SK-N-SH (cell line): ENCODE data around the gene GRK3. TPM values are rescaled to one million over a fixed set of nuclear protein-coding genes. Genes with fewer than 3 reads are reported as not detected.

ENCODE experiments used
- CTCF ChIA-PET: fragments of 300-600, 350-600 bp; formaldehyde crosslinking; extraction: SDS; loops from one replicate; lab custom pipeline; 2021; lab: Yijun Ruan, JAX
- POLR2A ChIA-PET: fragments of 350-600 bp; sonication (Branson Sonifier 250); formaldehyde crosslinking; extraction: SDS; loops from one replicate; lab custom pipeline; 2020; ENCODE audit warnings: antibody characterized with exemption, inconsistent platforms; lab: Yijun Ruan, JAX
- DNase-seq: peaks from one replicate; pipeline ENCODE4 v3.0.0; 2012
- H2AFZ ChIP-seq: fragments of 200-600 bp; sonication (generic); 2 replicates; pipeline ENCODE4 v1.8.1; 2016; ENCODE audit warnings: antibody characterized with exemption, mild to moderate bottlenecking, low read depth
- H3F3A ChIP-seq: fragments of 200-600 bp; sonication (generic); replicated peaks from 2 replicates; pipeline ENCODE3; 2016; ENCODE audit warnings: antibody characterized with exemption, mild to moderate bottlenecking; ENCODE audit not compliant: insufficient read depth
- H3K27ac ChIP-seq, 2 experiments: fragments of 200-500 bp in 1 of 2; fragments of 200-600 bp in 1 of 2; sonication (Bioruptor generic) in 1 of 2; sonication (generic), shearing (Covaris generic) in 1 of 2; 2 replicates each; pipeline versions ENCODE4 v1.5.1 to v1.6.1; 2014 to 2016; ENCODE audit warnings: low read depth in 2 of 2, inconsistent platforms in 1 of 2, low read length in 1 of 2, mild to moderate bottlenecking in 1 of 2, mixed read lengths in 1 of 2
- H3K27me3 ChIP-seq: fragments of 200-600 bp; sonication (generic), shearing (Covaris generic); 2 replicates; pipeline ENCODE4 v1.6.1; 2016; ENCODE audit warnings: mixed run types; ENCODE audit not compliant: insufficient read depth
- H3K36me3 ChIP-seq, 2 experiments: fragments of 200-500 bp in 1 of 2; fragments of 200-600 bp in 1 of 2; sonication (Bioruptor generic) in 1 of 2; sonication (generic) in 1 of 2; replicated peaks in 1 of 2; 2 replicates each; pipeline versions ENCODE3 to v1.5.1; 2014 to 2016; ENCODE audit warnings: low read length in 1 of 2, mild to moderate bottlenecking in 1 of 2; ENCODE audit not compliant: insufficient read depth in 2 of 2, control insufficient read depth in 1 of 2
- H3K4me1 ChIP-seq, 2 experiments: fragments of 200-500 bp in 1 of 2; fragments of 200-600 bp in 1 of 2; sonication (Bioruptor generic) in 1 of 2; sonication (generic), shearing (Covaris generic) in 1 of 2; 2 replicates each; pipeline versions ENCODE4 v1.5.1 to v1.6.1; 2014 to 2016; ENCODE audit warnings: low read depth in 1 of 2, low read length in 1 of 2, mixed run types in 1 of 2; ENCODE audit not compliant: insufficient read depth in 2 of 2, control insufficient read depth in 1 of 2
- H3K4me2 ChIP-seq: fragments of 200-600 bp; sonication (generic), shearing (Covaris generic); 2 replicates; pipeline ENCODE4 v1.6.1; 2017; ENCODE audit warnings: mixed run types
- H3K4me3 ChIP-seq, 2 experiments: fragments of 200-500 bp in 1 of 2; fragments of 200-600 bp in 1 of 2; sonication (Bioruptor generic) in 1 of 2; sonication (generic), shearing (Covaris generic) in 1 of 2; 2 replicates each; pipeline versions ENCODE4 v1.5.1 to v1.8.1; 2014 to 2016; ENCODE audit warnings: low read depth in 2 of 2, inconsistent platforms in 1 of 2, low read length in 1 of 2, mild to moderate bottlenecking in 1 of 2, mixed read lengths in 1 of 2, moderate library complexity in 1 of 2
- H3K79me2 ChIP-seq: fragments of 200-600 bp; sonication (generic); 2 replicates; pipeline ENCODE4 v1.8.1; 2017; ENCODE audit warnings: mild to moderate bottlenecking; ENCODE audit not compliant: insufficient read depth
- H3K9ac ChIP-seq: fragments of 200-600 bp; sonication (generic); 2 replicates; pipeline ENCODE4 v1.6.1; 2017; ENCODE audit warnings: mixed run types
- H3K9me2 ChIP-seq: fragments of 200-600 bp; sonication (generic); 2 replicates; pipeline ENCODE4 v1.6.1; 2017; ENCODE audit warnings: mixed run types
- H3K9me3 ChIP-seq: fragments of 200-600 bp; sonication (generic); 2 replicates; pipeline ENCODE4 v1.6.1; 2017; ENCODE audit warnings: mixed run types, mild to moderate bottlenecking, moderate library complexity
- H4K20me1 ChIP-seq: fragments of 200-600 bp; sonication (generic); 2 replicates; pipeline ENCODE4 v1.6.1; 2017; ENCODE audit warnings: mild to moderate bottlenecking, mixed run types; ENCODE audit not compliant: insufficient read depth
- ELF1 ChIP-seq: IDR thresholded peaks from 2 replicates; pipeline ENCODE4 v1.4.0; 2012
- EP300 ChIP-seq, 2 experiments: IDR thresholded peaks; 2 replicates each; pipeline versions ENCODE4 v1.4.0 to v1.6.1; 2012; ENCODE audit warnings: borderline replicate concordance in 1 of 2, low read depth in 1 of 2, low read length in 1 of 2
- FOSL2 ChIP-seq: IDR thresholded peaks from 2 replicates; pipeline ENCODE4 v1.4.0; 2012; ENCODE audit warnings: low read depth, mild to moderate bottlenecking, moderate library complexity, borderline replicate concordance
- PBX3 ChIP-seq: IDR thresholded peaks from 2 replicates; pipeline ENCODE4; 2012
- RCOR1 ChIP-seq: fragments of 150-350 bp; IDR thresholded peaks from 2 replicates; pipeline ENCODE4 v1.6.1; 2017; ENCODE audit warnings: antibody characterized with exemption, low read length
- RFX5 ChIP-seq: IDR thresholded peaks from 2 replicates; pipeline ENCODE4 v1.6.1; 2012; ENCODE audit warnings: mild to moderate bottlenecking, improper control_type of control experiment, low read length
- RXRA ChIP-seq: IDR thresholded peaks from 2 replicates; pipeline ENCODE4 v1.4.0; 2012; ENCODE audit warnings: low read depth, mild to moderate bottlenecking, borderline replicate concordance
- WGBS: methylation state at CpG from one replicate; pipeline ENCODE4 v1.1.6; 2017; ENCODE audit warnings: low lambda C conversion rate; 5-methylcytosine and 5-hydroxymethylcytosine counted together
- polyA plus RNA-seq, 3 experiments: library from polyadenylated mRNA; depleted of rRNA; stranded (reverse); fragments of >200 nt; gene quantifications; 2 replicates each; pipeline ENCODE4 v1.2.3, GENCODE V29; 2012
- TF ChIP-seq, protein P1 (sequence below): IDR thresholded peaks from 2 replicates; pipeline ENCODE4 v1.4.0; 2012; ENCODE audit warnings: low read depth, borderline replicate concordance
- TF ChIP-seq, protein P2 (sequence below): fragments of 200-600 bp; sonication (generic); IDR thresholded peaks from 2 replicates; pipeline ENCODE4 v1.6.1; 2017; ENCODE audit warnings: antibody characterized with exemption, mild to moderate bottlenecking, moderate library complexity

Gene GRK3
- polyA plus RNA-seq, 1 of the 3 experiments (the other 2 are of a cell fraction), result 1.3 TPM

- no peak for DNase-seq
- H3K27ac ChIP-seq, result peak overlapping the region in 1 of 2 experiments; percentile 92; a peak in 2 of 4 replicates
- no peaks in the 10 kb centered on the region for H3K9me2 ChIP-seq
Measured at GRCh38 chr22:25690798-25691197, 126.3 kb downstream of the GRK3 start.

GRCh38 chr22:25692397-25693267 is 128.2 kb downstream of the GRK3 start:
- TF ChIP-seq, protein P1, sequence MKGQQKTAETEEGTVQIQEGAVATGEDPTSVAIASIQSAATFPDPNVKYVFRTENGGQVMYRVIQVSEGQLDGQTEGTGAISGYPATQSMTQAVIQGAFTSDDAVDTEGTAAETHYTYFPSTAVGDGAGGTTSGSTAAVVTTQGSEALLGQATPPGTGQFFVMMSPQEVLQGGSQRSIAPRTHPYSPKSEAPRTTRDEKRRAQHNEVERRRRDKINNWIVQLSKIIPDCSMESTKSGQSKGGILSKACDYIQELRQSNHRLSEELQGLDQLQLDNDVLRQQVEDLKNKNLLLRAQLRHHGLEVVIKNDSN, result no peak
- TF ChIP-seq RXRA (no peak), ELF1 (no peak)
- no peaks in the 10 kb centered on the region for H4K20me1 ChIP-seq
- H3K36me3 ChIP-seq, result peaks cover 0 to 25% of the 10 kb centered on the region in 2 experiments
- DNase-seq, result no peak
- peak overlapping the region in 1 of 2 experiments; percentile 92; a peak in 2 of 4 replicates for H3K27ac ChIP-seq
- no peaks in the 10 kb centered on the region for H3K9me2 ChIP-seq
- H3K9ac ChIP-seq, result no peak overlapping the region
- H3K4me2 ChIP-seq, result no peak overlapping the region
- 81% methylated on average over 15 of the region's 15 CpGs for WGBS
- H3K4me1 ChIP-seq, result peaks cover 0 to 55% of the 10 kb centered on the region in 2 experiments; a peak in 2 of 4 replicates
- no peaks in the 10 kb centered on the region for H3K27me3 ChIP-seq
- H3K9me3 ChIP-seq, result no peaks in the 10 kb centered on the region
- ChIA-PET CTCF (interaction anchor here (0.8 to 1.3 kb wide), 4 partner anchors 13 to 437 kb away, joined by 3 to 5 read pairs (median 4); no protein-coding TSS in a partner anchor), POLR2A (no interaction called here)
- H2AFZ ChIP-seq, result no peak overlapping the region
- no peak overlapping the region for H3K4me3 ChIP-seq
- H3F3A ChIP-seq, result no peaks in the 10 kb centered on the region
- H3K79me2 ChIP-seq, result no peaks in the 10 kb centered on the region

More at GRCh38 chr22:25690798-25691197, 126.3 kb downstream of the GRK3 start:
- Histone ChIP-seq H3K79me2 (no peaks in the 10 kb centered on the region), H3K4me3 (no peak overlapping the region), H3K4me1 (peaks cover 0 to 45% of the 10 kb centered on the region in 2 experiments; a peak in 2 of 4 replicates), H3K4me2 (no peak overlapping the region), H2AFZ (no peak overlapping the region), H4K20me1 (no peaks in the 10 kb centered on the region), H3K9ac (no peak overlapping the region), H3K9me3 (no peaks in the 10 kb centered on the region), H3F3A (no peaks in the 10 kb centered on the region), H3K36me3 (peaks cover 0 to 25% of the 10 kb centered on the region in 2 experiments), H3K27me3 (no peaks in the 10 kb centered on the region)
- CTCF ChIA-PET, result interaction anchor here (1.1 to 1.2 kb wide), 2 partner anchors 147 to 228 kb away, joined by 3 read pairs; no protein-coding TSS in a partner anchor
- POLR2A ChIA-PET, result no interaction called here
- 60% methylated on average over 5 of the region's 5 CpGs for WGBS
- TF ChIP-seq RCOR1 (no peak), PBX3 (no peak), FOSL2 (no peak), RFX5 (no peak), EP300 (IDR thresholded peaks at IDR 0.05; ENCODE audit: borderline replicate concordance in 1 of 2, low read depth in 1 of 2, low read length in 1 of 2) (no peak)
- TF ChIP-seq, protein P1, result no peak
- TF ChIP-seq, protein P2, sequence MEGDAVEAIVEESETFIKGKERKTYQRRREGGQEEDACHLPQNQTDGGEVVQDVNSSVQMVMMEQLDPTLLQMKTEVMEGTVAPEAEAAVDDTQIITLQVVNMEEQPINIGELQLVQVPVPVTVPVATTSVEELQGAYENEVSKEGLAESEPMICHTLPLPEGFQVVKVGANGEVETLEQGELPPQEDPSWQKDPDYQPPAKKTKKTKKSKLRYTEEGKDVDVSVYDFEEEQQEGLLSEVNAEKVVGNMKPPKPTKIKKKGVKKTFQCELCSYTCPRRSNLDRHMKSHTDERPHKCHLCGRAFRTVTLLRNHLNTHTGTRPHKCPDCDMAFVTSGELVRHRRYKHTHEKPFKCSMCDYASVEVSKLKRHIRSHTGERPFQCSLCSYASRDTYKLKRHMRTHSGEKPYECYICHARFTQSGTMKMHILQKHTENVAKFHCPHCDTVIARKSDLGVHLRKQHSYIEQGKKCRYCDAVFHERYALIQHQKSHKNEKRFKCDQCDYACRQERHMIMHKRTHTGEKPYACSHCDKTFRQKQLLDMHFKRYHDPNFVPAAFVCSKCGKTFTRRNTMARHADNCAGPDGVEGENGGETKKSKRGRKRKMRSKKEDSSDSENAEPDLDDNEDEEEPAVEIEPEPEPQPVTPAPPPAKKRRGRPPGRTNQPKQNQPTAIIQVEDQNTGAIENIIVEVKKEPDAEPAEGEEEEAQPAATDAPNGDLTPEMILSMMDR, result no peak
